ENCODE measurements around the gene JDP2.

DNA sequence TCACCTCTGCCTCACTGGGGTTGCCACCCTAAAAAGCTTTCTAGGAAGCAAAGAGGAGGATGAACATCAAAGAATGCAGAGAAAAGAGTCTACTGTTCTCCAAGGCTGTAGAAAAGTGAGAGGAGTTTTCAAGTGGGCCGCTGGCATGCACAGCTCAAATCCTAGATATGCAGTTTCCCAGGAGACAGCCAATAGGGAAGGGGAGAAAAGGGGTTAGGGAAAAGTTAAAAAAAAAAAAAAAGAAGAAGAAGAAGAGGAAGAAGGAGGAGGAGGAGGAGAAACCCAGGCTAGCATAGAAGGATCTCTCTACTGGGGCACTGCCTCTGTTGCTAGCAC is 95.1 kb downstream of the JDP2 start:
- TF ChIP-seq, protein P1, sequence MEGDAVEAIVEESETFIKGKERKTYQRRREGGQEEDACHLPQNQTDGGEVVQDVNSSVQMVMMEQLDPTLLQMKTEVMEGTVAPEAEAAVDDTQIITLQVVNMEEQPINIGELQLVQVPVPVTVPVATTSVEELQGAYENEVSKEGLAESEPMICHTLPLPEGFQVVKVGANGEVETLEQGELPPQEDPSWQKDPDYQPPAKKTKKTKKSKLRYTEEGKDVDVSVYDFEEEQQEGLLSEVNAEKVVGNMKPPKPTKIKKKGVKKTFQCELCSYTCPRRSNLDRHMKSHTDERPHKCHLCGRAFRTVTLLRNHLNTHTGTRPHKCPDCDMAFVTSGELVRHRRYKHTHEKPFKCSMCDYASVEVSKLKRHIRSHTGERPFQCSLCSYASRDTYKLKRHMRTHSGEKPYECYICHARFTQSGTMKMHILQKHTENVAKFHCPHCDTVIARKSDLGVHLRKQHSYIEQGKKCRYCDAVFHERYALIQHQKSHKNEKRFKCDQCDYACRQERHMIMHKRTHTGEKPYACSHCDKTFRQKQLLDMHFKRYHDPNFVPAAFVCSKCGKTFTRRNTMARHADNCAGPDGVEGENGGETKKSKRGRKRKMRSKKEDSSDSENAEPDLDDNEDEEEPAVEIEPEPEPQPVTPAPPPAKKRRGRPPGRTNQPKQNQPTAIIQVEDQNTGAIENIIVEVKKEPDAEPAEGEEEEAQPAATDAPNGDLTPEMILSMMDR (IDR thresholded peaks at IDR 0.05), result no peak
- TF ChIP-seq POLR2A (IDR thresholded peaks at IDR 0.05), result no peak
